GM21723 (cell line): ENCODE results near the gene PTPRK.
"Not testable (repeated sequence)": the region's sequence is repeated elsewhere in the genome, so short reads cannot be mapped to it uniquely, and the experiment has no call there.

Experiments used
- ATAC-seq: cut with Tn5 transposase; IDR thresholded peaks from one replicate; pipeline ENCODE4 v1.9.1; 2021; ENCODE audit warnings: mild to moderate bottlenecking, moderate library complexity; ENCODE audit not compliant: unreplicated experiment

The PTPRK gene

GRCh38 chr6:128452713-128453112 is 67.7 kb downstream of the PTPRK start:
- ATAC-seq, result no peak

GRCh38 chr6:128446497-128446896 is 73.9 kb downstream of the PTPRK start:
- no peak for ATAC-seq

GRCh38 chr6:128443553-128443952 is 76.8 kb downstream of the PTPRK start:
- no peak for ATAC-seq

- ATAC-seq, result no peak
Observed at GRCh38 chr6:128439627-128440026, 80.8 kb downstream of the PTPRK start.

GRCh38 chr6:128438393-128438792 is 82.0 kb downstream of the PTPRK start:
- ATAC-seq, result no peak

- ATAC-seq, result no peak
Observed at GRCh38 chr6:128437685-128438084, 82.7 kb downstream of the PTPRK start.

- not testable (repeated sequence) for ATAC-seq
Observed at GRCh38 chr6:128434752-128435151, 85.6 kb downstream of the PTPRK start.

GRCh38 chr6:128432394-128432793 is 88.0 kb downstream of the PTPRK start:
- no peak for ATAC-seq

GRCh38 chr6:128427139-128427538 is 93.3 kb downstream of the PTPRK start:
- no peak for ATAC-seq

- ATAC-seq, result no peak
Observed at GRCh38 chr6:128425856-128426255, 94.5 kb downstream of the PTPRK start.

GRCh38 chr6:128422871-128423270 is 97.5 kb downstream of the PTPRK start:
- ATAC-seq, result no peak

- ATAC-seq, result no peak
Observed at GRCh38 chr6:128422200-128422599, 98.2 kb downstream of the PTPRK start.

GRCh38 chr6:128421788-128422187 is 98.6 kb downstream of the PTPRK start:
- ATAC-seq, result no peak

GRCh38 chr6:128417698-128418097 is 102.7 kb downstream of the PTPRK start:
- ATAC-seq, result no peak

- no peak for ATAC-seq
Observed at GRCh38 chr6:128415387-128415786, 105.0 kb downstream of the PTPRK start.

- ATAC-seq, result no peak
Observed at GRCh38 chr6:128414943-128415342, 105.5 kb downstream of the PTPRK start.

- ATAC-seq, result no peak
Observed at GRCh38 chr6:128413291-128413690, 107.1 kb downstream of the PTPRK start.

- ATAC-seq, result no peak
Observed at GRCh38 chr6:128412680-128413079, 107.7 kb downstream of the PTPRK start.

- ATAC-seq, result no peak
Observed at GRCh38 chr6:128410584-128410983, 109.8 kb downstream of the PTPRK start.

GRCh38 chr6:128409003-128409402 is 111.4 kb downstream of the PTPRK start:
- ATAC-seq, result no peak

GRCh38 chr6:128406453-128406852 is 113.9 kb downstream of the PTPRK start:
- no peak for ATAC-seq

- ATAC-seq, result no peak
Observed at GRCh38 chr6:128403618-128404444, 116.6 kb downstream of the PTPRK start.

- ATAC-seq, result no peak
Observed at GRCh38 chr6:128400875-128401274, 119.5 kb downstream of the PTPRK start.
